ENCODE results near the gene PALD1.

- no peak for TF ChIP-seq CTCF (conservative IDR thresholded peaks at IDR 0.05 in 1 of 2, IDR thresholded peaks at IDR 0.05 in 1 of 2; ENCODE audit: low read depth in 1 of 2, low read length in 2 of 2)
- TF ChIP-seq EZH2 (IDR thresholded peaks at IDR 0.05; ENCODE audit: low read length, missing control alignments): no peak
Observed at GRCh38 chr10:70571236-70571635, 92.7 kb downstream of the PALD1 start.

All from fibroblast of lung (primary cell).